HK-2 (cell line): ENCODE results near the gene NANOS3.
"Not testable (repeated sequence)": the region's sequence is repeated elsewhere in the genome, so short reads cannot be mapped to it uniquely, and the experiment has no call there.

Experiments used
- DNase-seq: peaks from one replicate; pipeline ENCODE4 v3.0.0-alpha.2; 2018; ENCODE audit not compliant: unreplicated experiment

NANOS3 gene

DNA sequence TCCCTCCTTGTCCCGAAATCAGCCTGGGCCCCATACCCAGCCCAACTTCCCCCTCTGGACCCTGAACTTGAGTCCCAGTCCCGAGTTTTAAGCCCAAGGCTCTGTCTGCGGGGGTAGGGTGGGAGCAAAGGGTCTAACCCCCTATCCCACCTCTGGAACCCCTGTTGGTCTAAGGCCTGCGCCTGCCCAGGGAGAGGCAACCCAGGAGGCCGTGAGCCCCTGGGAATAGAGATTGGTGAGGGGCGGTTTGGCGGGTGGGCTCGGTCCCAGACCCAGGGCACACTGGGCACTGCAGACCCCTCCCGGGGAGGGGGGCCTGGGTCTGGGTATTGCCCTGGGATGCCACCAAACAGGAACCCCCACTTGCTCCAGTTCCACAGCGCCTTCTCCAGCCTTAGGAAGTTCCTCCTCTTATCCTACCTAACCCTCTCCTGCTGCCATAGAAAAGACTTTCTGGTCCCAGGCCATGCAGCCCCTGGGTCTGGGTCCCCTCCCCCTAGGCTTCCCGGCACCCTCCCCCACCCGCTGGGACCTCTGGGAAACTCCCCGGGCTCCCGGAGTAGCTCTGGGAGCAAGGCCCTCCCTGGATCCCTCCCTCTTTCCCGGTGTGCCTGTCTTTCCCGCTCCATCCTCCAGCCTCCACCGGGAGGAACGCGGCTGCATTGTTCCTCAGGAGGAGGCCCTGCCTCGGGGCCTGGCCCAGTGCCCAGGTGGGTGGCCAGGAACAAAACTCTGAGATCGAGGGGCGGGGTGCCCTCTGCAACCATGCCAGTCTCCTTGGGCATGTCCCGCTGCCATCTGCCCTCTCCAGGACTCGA is 33.6 kb upstream of the NANOS3 start:
- peak; percentile 80 for DNase-seq

GRCh38 chr19:13844130-13844631 is 32.8 kb upstream of the NANOS3 start:
- no peak for DNase-seq

DNA sequence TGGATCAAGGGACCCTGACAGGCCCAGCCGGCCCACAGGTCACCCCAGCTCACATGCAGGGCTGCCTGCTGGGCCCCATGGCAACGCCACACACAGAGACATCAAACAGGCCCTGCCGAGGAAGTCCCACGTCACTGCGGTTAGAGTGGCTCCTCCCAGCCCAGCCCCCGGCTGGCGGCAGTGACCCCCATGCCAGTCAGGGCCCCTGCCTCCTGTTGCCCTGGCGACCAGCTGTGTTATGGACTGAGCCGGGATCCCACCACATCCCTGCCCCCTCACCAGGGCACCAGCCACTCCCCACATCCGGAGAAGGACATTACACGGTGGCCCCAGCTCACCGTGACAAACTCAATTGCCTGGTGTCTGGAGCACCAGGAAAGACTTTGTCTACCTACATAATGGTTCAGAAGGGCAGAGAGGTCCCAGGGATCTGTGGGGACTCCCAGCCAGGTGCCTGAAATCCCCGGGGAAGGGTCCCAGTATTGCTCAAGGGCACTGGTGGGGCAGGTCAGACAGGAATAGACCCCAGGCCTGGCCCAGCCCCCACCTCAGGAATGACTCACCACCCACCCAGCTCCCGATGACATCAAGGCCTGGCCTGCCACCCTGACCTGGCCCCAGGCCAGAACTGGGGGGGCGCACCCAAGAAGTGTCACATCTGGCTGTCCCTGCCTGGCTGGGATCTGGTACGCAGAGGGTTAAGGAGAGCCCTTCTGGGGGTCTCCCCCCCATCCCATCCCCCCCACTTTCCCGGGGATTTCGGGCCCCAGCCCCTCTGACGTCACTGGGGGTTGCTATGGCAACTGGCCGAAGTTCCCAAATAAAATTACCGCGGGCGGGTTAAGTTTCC is 30.2 kb upstream of the NANOS3 start:
- DNase-seq, result peak; percentile 94

DNA sequence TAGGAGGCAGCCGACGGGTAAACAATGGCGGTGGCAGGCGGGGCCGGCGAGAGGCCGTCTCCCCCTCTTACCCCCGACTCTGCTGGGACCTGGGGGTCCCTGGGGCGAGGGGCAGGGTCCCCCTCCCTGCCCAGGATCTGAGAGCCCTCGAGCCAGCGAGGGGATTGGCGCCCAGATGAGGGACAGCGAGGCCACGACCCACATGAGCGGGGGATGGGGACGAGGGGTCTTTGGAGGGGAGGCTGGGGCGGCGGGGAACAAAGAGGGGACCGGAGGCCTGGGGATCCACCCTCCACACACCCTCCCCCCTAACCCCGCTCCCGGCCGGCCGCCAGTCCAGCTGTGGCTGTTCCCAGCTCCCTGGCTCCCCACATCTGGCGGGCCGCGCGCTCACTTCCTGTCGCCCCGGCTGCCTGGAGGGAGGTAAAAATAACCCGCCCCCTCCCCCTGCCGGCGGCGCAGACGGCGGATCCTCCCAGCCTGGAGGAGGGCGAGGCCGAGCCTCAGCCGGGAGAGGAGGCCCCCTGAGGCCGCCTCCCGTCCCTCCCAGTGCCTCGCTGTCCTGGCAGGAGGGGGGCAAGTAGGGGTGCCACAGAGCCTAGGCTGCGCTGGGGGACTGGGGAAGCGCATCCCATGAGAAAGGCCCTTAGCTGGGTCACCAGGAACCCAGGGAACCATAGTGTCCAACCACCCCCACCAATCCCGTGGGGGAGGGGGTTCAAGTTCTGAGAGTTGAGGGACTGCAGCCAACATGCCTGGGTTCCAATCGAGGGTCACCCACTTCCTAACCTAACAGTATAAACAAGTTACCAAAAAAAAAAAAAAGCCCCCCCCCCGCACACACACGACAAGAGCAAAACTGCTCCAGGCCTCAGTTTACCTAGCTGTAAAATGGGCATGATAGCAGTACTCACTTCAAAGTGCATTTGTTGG is 29.3 kb upstream of the NANOS3 start:
- peak; percentile 91 for DNase-seq

GRCh38 chr19:13848340-13848677 is 28.6 kb upstream of the NANOS3 start:
- DNase-seq, result no peak

- no peak for DNase-seq
Observed at GRCh38 chr19:13848798-13849676, 27.9 kb upstream of the NANOS3 start.

DNA sequence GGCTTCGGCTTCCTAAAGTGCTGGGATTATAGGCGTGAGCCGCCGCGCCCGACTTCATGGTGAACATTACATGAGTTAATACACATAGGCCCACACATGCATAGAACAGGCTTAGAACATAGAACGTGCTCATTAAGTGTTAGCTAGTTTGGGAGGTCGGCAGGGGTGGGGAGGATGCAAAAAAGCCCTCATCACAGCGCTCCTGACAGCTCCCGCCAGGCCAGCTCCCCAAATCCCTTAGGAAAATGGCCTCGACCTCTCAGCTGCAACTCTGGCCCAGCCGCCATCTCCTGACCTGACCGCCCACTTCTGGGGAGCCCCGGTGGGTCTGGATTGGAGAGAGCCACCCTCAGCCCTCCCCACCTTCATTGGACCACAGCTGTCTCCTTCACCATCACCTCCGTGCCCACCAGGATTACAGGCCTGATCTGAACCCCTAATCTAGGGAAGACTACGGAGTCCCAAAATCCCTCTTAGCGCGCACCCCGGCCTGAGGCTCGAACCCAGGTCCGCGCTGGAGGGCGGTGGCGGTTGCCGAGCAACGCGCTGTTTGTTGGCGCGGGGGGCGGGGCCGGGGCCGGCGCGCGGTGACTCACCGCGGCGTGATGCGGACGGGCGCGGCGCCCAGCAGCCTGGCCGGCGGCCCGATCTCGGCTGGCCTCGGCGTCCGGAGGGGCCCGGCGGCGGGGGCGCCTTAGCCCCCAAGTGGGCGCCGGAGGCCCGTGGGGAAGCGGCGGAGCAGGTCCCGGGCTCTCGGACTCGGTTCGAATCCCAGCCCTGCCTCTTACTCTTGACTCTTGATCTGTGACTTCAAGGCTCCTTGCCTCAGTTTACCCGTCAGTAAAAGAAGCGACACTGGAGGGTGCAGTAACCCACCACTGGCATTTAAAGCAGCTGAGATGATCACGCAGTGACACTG is 26.7 kb upstream of the NANOS3 start:
- peak; percentile 79 for DNase-seq

DNA sequence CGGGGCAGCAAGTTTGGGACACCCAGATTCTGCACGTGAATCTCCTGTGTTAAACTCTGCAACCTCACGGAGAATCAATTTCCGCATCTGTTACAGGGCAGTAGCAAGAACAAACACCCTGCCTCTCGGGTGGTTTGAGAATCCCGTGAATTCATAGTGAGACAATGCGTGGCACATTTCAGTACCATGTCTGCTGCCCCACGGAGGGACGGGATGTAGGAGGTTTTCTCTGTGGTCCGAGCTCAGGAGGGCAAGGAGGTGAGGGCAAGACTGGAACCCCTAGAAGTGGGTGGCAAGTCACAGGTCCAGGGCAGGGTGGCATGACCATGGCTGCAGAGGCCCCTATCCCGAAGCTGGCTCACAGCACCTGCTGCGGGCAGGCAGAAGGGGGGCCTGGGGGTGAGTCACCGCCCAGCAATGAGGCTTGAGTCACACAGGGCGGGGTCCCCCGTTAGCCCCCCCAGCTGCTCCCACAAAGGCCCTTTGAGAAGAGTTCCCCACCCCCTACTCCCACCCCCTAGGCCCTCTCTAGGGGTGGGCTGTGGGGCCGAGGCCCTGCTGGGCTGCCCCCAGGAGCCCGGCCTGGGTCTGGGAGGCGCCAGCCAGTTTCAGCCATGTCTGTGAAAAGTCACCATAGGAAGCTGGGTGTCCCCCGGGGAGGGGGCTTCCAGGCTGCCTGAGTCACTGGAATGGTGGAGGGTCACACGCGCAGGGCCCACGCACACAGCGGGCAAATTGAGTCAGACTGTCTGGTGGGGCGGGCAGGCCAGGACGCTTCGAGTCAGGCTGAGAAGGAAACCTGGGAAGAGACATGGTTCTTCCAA is 25.8 kb upstream of the NANOS3 start:
- peak; percentile 94 for DNase-seq

DNA sequence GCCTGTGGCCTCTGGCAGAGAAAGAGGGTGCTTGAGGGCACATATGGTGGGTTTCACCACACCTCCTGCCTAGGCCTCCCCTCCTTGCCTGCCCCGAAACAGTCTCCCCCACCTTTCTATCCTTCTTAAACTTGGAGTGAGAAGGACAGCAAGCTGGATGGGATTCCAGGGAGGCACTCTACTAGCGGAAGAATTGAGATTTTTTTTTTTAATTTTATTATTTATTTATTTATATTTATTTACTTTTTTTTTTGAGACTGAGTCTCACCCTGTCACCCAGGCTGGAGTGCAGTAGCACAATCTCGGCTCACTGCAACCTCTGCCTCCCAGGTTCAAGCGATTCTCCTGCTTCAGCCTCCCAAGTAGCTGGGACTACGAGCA is 25.2 kb upstream of the NANOS3 start:
- not testable (repeated sequence) for DNase-seq

DNA sequence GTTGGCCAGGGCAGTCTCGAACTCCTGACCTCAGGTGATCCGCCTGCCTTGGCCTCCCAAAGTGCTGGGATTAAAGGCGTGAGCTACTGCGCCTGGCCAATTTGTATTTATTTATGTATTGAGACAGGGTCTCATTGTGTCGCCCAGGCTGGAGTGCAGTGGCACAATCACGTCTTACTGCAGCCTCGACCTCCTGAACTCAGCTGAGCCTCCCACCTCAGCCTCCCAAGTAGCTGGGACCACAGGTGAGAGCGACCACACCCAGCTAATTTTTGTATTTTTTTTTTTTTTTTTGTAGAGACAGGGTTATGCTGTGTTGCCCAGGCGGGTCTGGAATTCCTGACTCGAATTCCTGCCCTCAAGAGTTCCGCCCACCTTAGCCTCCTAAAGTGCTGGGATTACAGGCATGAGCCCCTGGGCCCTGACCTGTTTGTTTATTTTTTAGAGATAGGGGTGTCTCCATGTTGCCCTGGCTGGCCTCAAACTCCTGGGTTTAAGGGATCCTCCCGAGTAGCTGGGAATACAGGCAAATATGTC is 24.7 kb upstream of the NANOS3 start:
- not testable (repeated sequence) for DNase-seq

DNA sequence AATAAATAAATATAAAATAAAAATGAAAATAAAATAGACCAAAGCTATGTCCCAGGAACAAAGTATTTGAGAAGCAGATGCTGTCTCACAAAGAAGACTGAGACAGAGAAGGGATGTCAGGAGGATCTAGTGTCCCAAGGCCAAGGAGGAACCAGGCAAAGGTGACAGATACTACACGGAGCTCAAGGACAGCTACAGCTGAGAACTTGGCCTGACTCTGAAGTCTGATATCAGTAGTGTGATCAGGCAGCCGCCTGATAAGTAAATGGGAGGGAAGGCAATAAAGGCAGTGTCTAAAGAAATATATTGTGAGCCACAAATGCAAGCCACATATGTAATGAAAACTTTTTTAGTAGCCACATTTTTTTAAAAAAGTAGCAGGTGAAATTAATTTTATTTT is 20.4 kb upstream of the NANOS3 start:
- no peak for DNase-seq

GRCh38 chr19:13859361-13859880 is 17.5 kb upstream of the NANOS3 start:
- DNase-seq, result no peak

- no peak for DNase-seq
Observed at GRCh38 chr19:13860679-13861391, 16.1 kb upstream of the NANOS3 start.

GRCh38 chr19:13861392-13861713 is 15.6 kb upstream of the NANOS3 start:
- no peak for DNase-seq

- peak; percentile 96 for DNase-seq
Observed at GRCh38 chr19:13861714-13862531, 15.0 kb upstream of the NANOS3 start.

DNA sequence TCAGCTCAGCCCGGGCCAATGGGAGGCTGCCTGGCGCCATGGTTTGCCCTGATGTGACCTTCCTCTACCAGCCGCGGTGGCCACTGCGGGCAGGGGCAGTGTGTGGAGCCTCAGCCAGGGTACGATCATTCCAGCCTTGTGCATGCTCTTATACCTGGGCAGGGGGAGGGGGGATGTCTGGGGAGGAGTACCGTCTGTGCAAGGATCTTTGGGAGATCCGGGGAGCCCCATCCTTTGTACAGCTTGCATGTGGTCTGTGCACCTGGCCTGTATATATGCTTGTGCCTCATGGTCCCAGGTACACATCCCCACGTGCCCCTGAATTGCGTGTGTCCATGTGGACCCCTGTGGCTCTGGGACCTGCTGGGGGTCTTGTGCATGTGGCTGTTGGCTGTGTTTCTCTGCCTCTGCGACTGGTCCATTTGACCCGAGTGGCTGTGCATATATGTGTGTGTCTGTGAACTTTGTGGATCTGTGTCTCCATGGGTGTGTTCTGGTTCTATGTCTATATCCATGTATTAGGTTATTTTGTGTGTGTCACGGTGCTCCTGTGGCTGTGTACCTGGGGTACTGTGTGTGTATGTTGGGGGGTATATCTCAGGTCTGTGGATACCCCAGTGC is 12.8 kb upstream of the NANOS3 start:
- DNase-seq, result no peak
